Esophagus muscularis mucosa (tissue), 4 donors: ENCODE measurements around the gene CAPN9. TPM values are rescaled to one million over a fixed set of nuclear protein-coding genes. Genes with fewer than 3 reads are reported as not detected.

ENCODE experiments used
- DNase-seq: peaks from one replicate; pipeline ENCODE4 v3.0.0-alpha.2; 2017; ENCODE audit errors: extremely low spot score
- H3K27ac ChIP-seq, 4 donors: fragments of 200-600 bp; sonication (generic); replicated peaks in 1 of 4; 1 replicate in 3 of 4; 2 replicates in 1 of 4; pipeline ENCODE4 v1.5.1; 2016 to 2019; ENCODE audit warnings: mild to moderate bottlenecking in 1 of 4
- H3K27me3 ChIP-seq, 4 donors: fragments of 200-600 bp; sonication (generic); one replicate each; pipeline versions ENCODE4 v1.5.1 to v1.6.0; 2016 to 2019
- H3K36me3 ChIP-seq, 4 donors: fragments of 200-600 bp; sonication (generic); one replicate each; pipeline ENCODE4 v1.5.1; 2016 to 2019
- H3K4me1 ChIP-seq, 4 donors: fragments of 200-600 bp; sonication (generic); one replicate each; pipeline ENCODE4 v1.5.1; 2016 to 2019
- H3K4me3 ChIP-seq, 4 donors: fragments of 200-600 bp; sonication (generic); 1 replicate in 2 of 4; 2 replicates in 2 of 4; pipeline ENCODE4 v1.5.1; 2016 to 2019; ENCODE audit warnings: mild to moderate bottlenecking in 4 of 4, moderate library complexity in 1 of 4
- H3K9me3 ChIP-seq, 4 donors: fragments of 200-600 bp; sonication (generic); 1 replicate in 3 of 4; 2 replicates in 1 of 4; pipeline ENCODE4 v1.5.1; 2016 to 2019
- EP300 ChIP-seq: sonication (generic); formaldehyde crosslinking; IDR thresholded peaks from one replicate; pipeline ENCODE4 v1.6.1; 2017; ENCODE audit warnings: antibody characterized with exemption
- POLR2A ChIP-seq: fragments of 450-650 bp; IDR thresholded peaks from one replicate; pipeline ENCODE4 v1.6.1; 2017; ENCODE audit warnings: antibody characterized with exemption, moderate library complexity, mild to moderate bottlenecking, low read depth
- POLR2AphosphoS5 ChIP-seq, 2 donors: sonication (generic); formaldehyde crosslinking; IDR thresholded peaks; one replicate each; pipeline ENCODE4 v1.6.1; 2017; ENCODE audit warnings: antibody characterized with exemption in 2 of 2
- WGBS: methylation state at CpG from one replicate; pipeline ENCODE4 v1.1.5; 2018; 5-methylcytosine and 5-hydroxymethylcytosine counted together
- intact Hi-C: fragments of 100-400 bp; cut with DNase I; formaldehyde crosslinking; loops from one replicate; pipeline ENCODE4 v1.15.1; 2023
- total RNA-seq, 4 donors: library from RNA; depleted of rRNA; stranded (reverse); fragments of >200 nt; gene quantifications; one replicate each; pipeline versions ENCODE4 v1.1.0 to v1.2.1, GENCODE V29; 2016
- TF ChIP-seq, protein P1 (sequence below), 3 experiments: fragments of 200-600 bp in 2 of 3; fragments of 450-650 bp in 1 of 3; sonication (generic) in 2 of 3; IDR thresholded peaks; one replicate each; pipeline ENCODE4 v1.5.1; 2017 to 2019; ENCODE audit warnings: antibody characterized with exemption in 3 of 3, mild to moderate bottlenecking in 2 of 3, moderate library complexity in 1 of 3

Gene CAPN9
- total RNA-seq, 4 donors from 2014 or later: not detected

DNA sequence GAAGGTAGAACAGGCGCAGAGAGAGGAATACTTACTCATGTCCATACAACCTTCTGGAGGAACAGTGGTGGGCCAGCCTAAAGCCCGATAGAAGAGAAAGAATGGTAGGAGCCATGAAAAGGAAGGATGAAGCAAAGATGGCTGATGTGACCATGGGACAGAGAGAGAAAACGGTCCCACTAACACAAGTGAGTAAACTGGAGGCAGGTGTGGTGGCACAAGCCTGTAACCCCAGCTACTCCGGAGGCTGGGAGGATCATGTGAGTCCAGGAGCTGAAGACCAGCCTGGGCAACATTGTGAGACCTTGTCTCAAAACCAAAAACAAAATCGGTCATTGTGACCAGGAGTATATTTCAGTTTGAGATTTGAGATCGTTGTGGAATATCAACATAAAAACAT, 71.7 kb downstream of the CAPN9 start:
- H3K27ac ChIP-seq: no peak overlapping the region
- no peak for TF ChIP-seq POLR2AphosphoS5 (IDR thresholded peaks at IDR 0.05)
- TF ChIP-seq, protein P1, sequence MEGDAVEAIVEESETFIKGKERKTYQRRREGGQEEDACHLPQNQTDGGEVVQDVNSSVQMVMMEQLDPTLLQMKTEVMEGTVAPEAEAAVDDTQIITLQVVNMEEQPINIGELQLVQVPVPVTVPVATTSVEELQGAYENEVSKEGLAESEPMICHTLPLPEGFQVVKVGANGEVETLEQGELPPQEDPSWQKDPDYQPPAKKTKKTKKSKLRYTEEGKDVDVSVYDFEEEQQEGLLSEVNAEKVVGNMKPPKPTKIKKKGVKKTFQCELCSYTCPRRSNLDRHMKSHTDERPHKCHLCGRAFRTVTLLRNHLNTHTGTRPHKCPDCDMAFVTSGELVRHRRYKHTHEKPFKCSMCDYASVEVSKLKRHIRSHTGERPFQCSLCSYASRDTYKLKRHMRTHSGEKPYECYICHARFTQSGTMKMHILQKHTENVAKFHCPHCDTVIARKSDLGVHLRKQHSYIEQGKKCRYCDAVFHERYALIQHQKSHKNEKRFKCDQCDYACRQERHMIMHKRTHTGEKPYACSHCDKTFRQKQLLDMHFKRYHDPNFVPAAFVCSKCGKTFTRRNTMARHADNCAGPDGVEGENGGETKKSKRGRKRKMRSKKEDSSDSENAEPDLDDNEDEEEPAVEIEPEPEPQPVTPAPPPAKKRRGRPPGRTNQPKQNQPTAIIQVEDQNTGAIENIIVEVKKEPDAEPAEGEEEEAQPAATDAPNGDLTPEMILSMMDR (IDR thresholded peaks at IDR 0.05): no peak
- no peak for TF ChIP-seq POLR2A
- no peak for TF ChIP-seq EP300
- WGBS: 96% methylated on average over 6 of the region's 6 CpGs
- intact Hi-C loops: no loop called here
- no peak overlapping the region for H3K4me3 ChIP-seq
- no peaks in the 10 kb centered on the region for H3K36me3 ChIP-seq
- H3K4me1 ChIP-seq: peaks cover 12 to 31% (median 18%) of the 10 kb centered on the region in 4 donors
- no peak for DNase-seq
- H3K27me3 ChIP-seq: no peaks in the 10 kb centered on the region
- no peaks in the 10 kb centered on the region for H3K9me3 ChIP-seq

DNA sequence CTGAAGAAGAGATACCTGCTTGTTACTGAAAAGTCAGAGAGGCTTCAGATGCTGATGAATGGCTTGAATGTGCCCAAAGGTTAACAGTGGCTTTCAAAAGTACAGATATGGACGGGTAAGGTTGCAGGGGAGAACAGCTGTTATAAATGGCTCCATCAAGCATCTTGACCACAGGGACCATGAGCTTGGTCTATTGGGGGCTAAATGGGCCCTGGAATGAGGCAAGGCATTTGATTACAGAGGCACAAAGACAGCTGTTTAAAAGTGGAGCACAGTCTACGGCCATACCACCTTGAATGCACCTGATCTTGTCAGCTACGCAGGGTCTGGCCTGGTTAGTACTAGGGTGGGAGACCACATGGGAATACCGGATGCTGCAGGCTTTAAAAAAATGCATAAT, 72.8 kb downstream of the CAPN9 start:
- WGBS: 87% methylated on average over 4 of the region's 4 CpGs
- Histone ChIP-seq H3K27me3 (no peaks in the 10 kb centered on the region), H3K27ac (no peak overlapping the region), H3K4me3 (no peak overlapping the region), H3K36me3 (no peaks in the 10 kb centered on the region), H3K9me3 (no peaks in the 10 kb centered on the region), H3K4me1 (peaks cover 23 to 42% (median 29%) of the 10 kb centered on the region in 4 donors)
- intact Hi-C loops: no loop called here
- peak; percentile 66 for DNase-seq
- TF ChIP-seq, protein P1 (IDR thresholded peaks at IDR 0.05): no peak
- TF ChIP-seq EP300 (no peak), POLR2A (no peak), POLR2AphosphoS5 (IDR thresholded peaks at IDR 0.05) (no peak)

DNA sequence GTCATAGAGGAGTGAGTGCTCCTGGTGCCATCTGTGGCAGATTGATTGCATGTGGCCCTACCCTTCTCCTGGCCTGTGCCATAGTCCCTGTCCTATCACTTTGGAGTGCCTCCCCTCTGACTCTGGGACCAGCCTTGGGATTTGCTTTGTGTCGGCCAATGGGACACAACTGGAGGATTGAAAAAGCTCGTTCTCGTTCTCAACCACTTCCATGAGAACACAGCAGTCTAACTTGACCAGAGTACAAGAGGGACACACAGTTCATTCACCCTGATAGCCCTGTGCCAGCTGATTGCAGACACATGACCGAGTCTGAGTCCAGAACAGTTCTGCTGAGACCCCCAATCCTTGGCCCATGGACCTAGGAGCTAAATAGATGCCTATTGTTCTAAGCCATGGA, 73.4 kb downstream of the CAPN9 start:
- intact Hi-C loops: no loop called here
- no peak overlapping the region for H3K4me3 ChIP-seq
- H3K36me3 ChIP-seq: no peaks in the 10 kb centered on the region
- H3K27ac ChIP-seq: no peak overlapping the region
- H3K9me3 ChIP-seq: no peaks in the 10 kb centered on the region
- WGBS: 100% methylated on average over 4 of the region's 4 CpGs
- H3K27me3 ChIP-seq: no peaks in the 10 kb centered on the region
- DNase-seq: peak; percentile 83
- TF ChIP-seq EP300: no peak
- no peak for TF ChIP-seq POLR2AphosphoS5 (IDR thresholded peaks at IDR 0.05)
- TF ChIP-seq, protein P1 (IDR thresholded peaks at IDR 0.05): no peak
- no peak for TF ChIP-seq POLR2A
- H3K4me1 ChIP-seq: peaks cover 29 to 45% (median 35%) of the 10 kb centered on the region in 4 donors

DNA sequence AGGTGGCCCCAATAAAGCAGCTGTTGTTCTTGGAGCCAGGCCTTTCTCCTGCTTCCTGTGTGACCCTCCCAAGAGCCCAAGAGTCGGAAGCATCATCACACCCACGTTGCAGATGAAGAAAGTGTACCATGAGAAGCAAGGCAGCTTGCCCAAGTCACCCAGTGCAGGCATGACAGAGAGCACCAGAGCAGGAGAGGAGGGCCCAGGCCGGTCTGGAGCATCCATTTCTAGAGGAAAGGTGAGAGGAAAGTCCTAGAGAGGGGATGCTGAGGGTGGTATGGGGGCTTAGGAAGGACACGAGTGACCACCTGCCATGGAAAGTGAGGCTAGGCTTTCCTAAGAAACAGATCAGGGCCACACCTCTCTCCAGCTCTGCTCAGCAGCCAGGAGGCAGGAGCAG, 74.2 kb downstream of the CAPN9 start:
- no peaks in the 10 kb centered on the region for H3K36me3 ChIP-seq
- peaks cover 37 to 51% (median 42%) of the 10 kb centered on the region in 4 donors for H3K4me1 ChIP-seq
- 67% methylated on average over 4 of the region's 4 CpGs for WGBS
- H3K9me3 ChIP-seq: no peaks in the 10 kb centered on the region
- TF ChIP-seq EP300 (no peak), POLR2A (no peak), POLR2AphosphoS5 (IDR thresholded peaks at IDR 0.05) (no peak)
- TF ChIP-seq, protein P1 (IDR thresholded peaks at IDR 0.05): no peak
- H3K27me3 ChIP-seq: no peaks in the 10 kb centered on the region
- no peak overlapping the region for H3K4me3 ChIP-seq
- intact Hi-C loops: no loop called here
- DNase-seq: peak; percentile 68
- H3K27ac ChIP-seq: no peak overlapping the region

DNA sequence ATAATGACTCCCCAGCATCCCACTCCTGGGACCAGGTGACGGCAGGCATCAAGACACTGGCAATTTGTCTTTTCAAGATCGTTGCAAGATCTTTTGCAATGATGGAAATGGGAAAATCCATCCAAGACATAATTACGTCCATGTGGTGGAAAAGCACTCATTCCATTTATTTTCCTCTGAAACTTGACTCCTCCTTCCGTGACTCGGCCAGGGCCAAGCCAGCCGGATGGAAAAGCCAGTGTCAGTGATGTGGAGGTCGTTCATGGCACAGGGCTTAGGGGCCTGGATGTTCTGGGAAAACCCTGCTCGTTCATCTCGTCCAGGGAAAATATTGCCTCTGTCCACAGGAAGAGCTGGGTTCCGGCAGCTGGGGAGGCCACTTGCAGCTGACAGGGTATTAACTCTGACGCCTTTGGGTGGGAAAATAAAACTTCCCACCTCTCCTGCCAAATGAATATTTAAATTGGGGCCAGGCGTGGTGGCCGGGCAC, 74.9 kb downstream of the CAPN9 start:
- DNase-seq: peak; percentile 92
- WGBS: 82% methylated on average over 12 of the region's 13 CpGs
- H3K4me3 ChIP-seq: no peak overlapping the region
- peak overlapping the region in 3 of 4 donors; percentile 22 to 70 (median 60) for H3K27ac ChIP-seq
- H3K36me3 ChIP-seq: no peaks in the 10 kb centered on the region
- peaks cover 45 to 59% (median 50%) of the 10 kb centered on the region in 4 donors for H3K4me1 ChIP-seq
- intact Hi-C loops: no loop called here
- no peaks in the 10 kb centered on the region for H3K27me3 ChIP-seq
- TF ChIP-seq, protein P1 (IDR thresholded peaks at IDR 0.05): no peak
- TF ChIP-seq POLR2A (no peak), POLR2AphosphoS5 (IDR thresholded peaks at IDR 0.05) (peak; percentile 22 to 33), EP300 (no peak)
- no peaks in the 10 kb centered on the region for H3K9me3 ChIP-seq
